HEK293 (cell line): Measurements from ENCODE around the gene CDYL2.
A peak's percentile ranks its signal among the peaks of the same experiment; 100 is the strongest.

Experiments used
- GLIS1 ChIP-seq: fragments of 450-650 bp; formaldehyde crosslinking; IDR thresholded peaks from 2 replicates; pipeline ENCODE4 v1.5.1; 2016; ENCODE audit warnings: missing biosample characterization, missing genetic modification characterization
- GLIS2 ChIP-seq: fragments of 450-650 bp; formaldehyde crosslinking; IDR thresholded peaks from 2 replicates; pipeline ENCODE4 v1.5.1; 2016; ENCODE audit warnings: missing biosample characterization, missing genetic modification characterization
- KLF8 ChIP-seq: fragments of 450-650 bp; formaldehyde crosslinking; IDR thresholded peaks from 2 replicates; pipeline ENCODE4 v1.5.1; 2016; ENCODE audit warnings: missing biosample characterization, missing genetic modification characterization
- SETDB1 ChIP-seq: IDR thresholded peaks from one replicate; pipeline ENCODE4 v1.6.1; 2017; ENCODE audit warnings: mild to moderate bottlenecking, low read length, moderate library complexity, mixed read lengths; ENCODE audit not compliant: insufficient read length
- SP3 ChIP-seq: fragments of 450-650 bp; formaldehyde crosslinking; IDR thresholded peaks from 2 replicates; pipeline ENCODE4 v1.5.1; 2016; ENCODE audit warnings: missing biosample characterization, missing genetic modification characterization
- ZFP37 ChIP-seq: fragments of 450-650 bp; formaldehyde crosslinking; IDR thresholded peaks from 2 replicates; pipeline ENCODE4 v1.5.1; 2016; ENCODE audit warnings: missing biosample characterization, missing genetic modification characterization
- ZFP41 ChIP-seq: fragments of 450-650 bp; formaldehyde crosslinking; IDR thresholded peaks from 2 replicates; pipeline ENCODE4 v1.5.1; 2016; ENCODE audit warnings: missing biosample characterization, missing genetic modification characterization, borderline replicate concordance
- ZNF121 ChIP-seq: fragments of 450-650 bp; formaldehyde crosslinking; IDR thresholded peaks from 2 replicates; pipeline ENCODE4 v1.5.1; 2016; ENCODE audit warnings: missing biosample characterization, missing genetic modification characterization
- ZNF155 ChIP-seq: fragments of 450-650 bp; formaldehyde crosslinking; IDR thresholded peaks from 2 replicates; pipeline ENCODE4 v1.5.1; 2016; ENCODE audit warnings: missing biosample characterization, missing genetic modification characterization
- ZNF16 ChIP-seq: fragments of 450-650 bp; formaldehyde crosslinking; IDR thresholded peaks from 2 replicates; pipeline ENCODE4 v1.5.1; 2016; ENCODE audit warnings: low read depth, missing biosample characterization, missing genetic modification characterization
- ZNF184 ChIP-seq: fragments of 450-650 bp; IDR thresholded peaks from 2 replicates; pipeline ENCODE4 v1.5.1; 2018; ENCODE audit warnings: missing biosample characterization, mild to moderate bottlenecking, missing genetic modification characterization
- ZNF24 ChIP-seq: fragments of 450-650 bp; formaldehyde crosslinking; IDR thresholded peaks from 2 replicates; pipeline ENCODE4 v1.5.1; 2016; ENCODE audit warnings: missing biosample characterization, missing genetic modification characterization
- ZNF302 ChIP-seq: fragments of 450-650 bp; formaldehyde crosslinking; IDR thresholded peaks from 2 replicates; pipeline ENCODE4 v1.5.1; 2016; ENCODE audit warnings: missing biosample characterization, missing genetic modification characterization, low read depth
- ZNF324 ChIP-seq: fragments of 450-650 bp; formaldehyde crosslinking; IDR thresholded peaks from 2 replicates; pipeline ENCODE4 v1.5.1; 2016; ENCODE audit warnings: missing biosample characterization, missing genetic modification characterization
- ZNF335 ChIP-seq: fragments of 450-650 bp; formaldehyde crosslinking; conservative IDR thresholded peaks from 2 replicates; pipeline ENCODE4 v1.5.1; 2016; ENCODE audit warnings: missing biosample characterization, missing genetic modification characterization
- ZNF341 ChIP-seq: fragments of 450-650 bp; formaldehyde crosslinking; IDR thresholded peaks from 2 replicates; pipeline ENCODE4; 2016; ENCODE audit warnings: low read depth, missing biosample characterization, missing genetic modification characterization
- ZNF560 ChIP-seq: fragments of 450-650 bp; formaldehyde crosslinking; IDR thresholded peaks from 2 replicates; pipeline ENCODE4 v1.5.1; 2017; ENCODE audit warnings: missing biosample characterization, missing genetic modification characterization, borderline replicate concordance
- ZNF600 ChIP-seq: fragments of 450-650 bp; formaldehyde crosslinking; IDR thresholded peaks from 2 replicates; pipeline ENCODE4 v1.5.1; 2016; ENCODE audit warnings: missing biosample characterization, missing genetic modification characterization
- ZNF692 ChIP-seq: fragments of 450-650 bp; formaldehyde crosslinking; IDR thresholded peaks from 2 replicates; pipeline ENCODE4 v1.5.1; 2016; ENCODE audit warnings: missing biosample characterization, missing genetic modification characterization
- ZNF768 ChIP-seq: fragments of 450-650 bp; formaldehyde crosslinking; IDR thresholded peaks from 2 replicates; pipeline ENCODE4 v1.5.1; 2018; ENCODE audit warnings: missing biosample characterization, mild to moderate bottlenecking, missing genetic modification characterization
- ZNF776 ChIP-seq: fragments of 450-650 bp; formaldehyde crosslinking; IDR thresholded peaks from 2 replicates; pipeline ENCODE4 v1.5.0; 2017; ENCODE audit warnings: missing biosample characterization, missing genetic modification characterization, borderline replicate concordance
- ZNF777 ChIP-seq: fragments of 450-650 bp; formaldehyde crosslinking; IDR thresholded peaks from 2 replicates; pipeline ENCODE4 v1.5.1; 2017; ENCODE audit warnings: missing biosample characterization, missing genetic modification characterization, borderline replicate concordance
- ZNF843 ChIP-seq: fragments of 450-650 bp; formaldehyde crosslinking; IDR thresholded peaks from 2 replicates; pipeline ENCODE4 v1.5.1; 2016; ENCODE audit warnings: missing biosample characterization, missing genetic modification characterization
- TF ChIP-seq, protein P1 (sequence below): fragments of 450-650 bp; formaldehyde crosslinking; IDR thresholded peaks from 2 replicates; pipeline ENCODE4 v1.5.1; 2016; ENCODE audit warnings: missing biosample characterization, missing genetic modification characterization
- TF ChIP-seq, protein P2 (sequence below): fragments of 450-650 bp; formaldehyde crosslinking; conservative IDR thresholded peaks from 2 replicates; pipeline ENCODE4 v1.5.1; 2016; ENCODE audit warnings: low read depth, missing biosample characterization, missing genetic modification characterization
- TF ChIP-seq, protein P3 (sequence below): fragments of 450-650 bp; formaldehyde crosslinking; IDR thresholded peaks from 2 replicates; pipeline ENCODE4 v1.5.1; 2017; ENCODE audit warnings: missing biosample characterization, mild to moderate bottlenecking, missing genetic modification characterization, moderate library complexity
- TF ChIP-seq, protein P4 (sequence below): fragments of 450-650 bp; formaldehyde crosslinking; IDR thresholded peaks from 2 replicates; pipeline ENCODE4 v1.5.1; 2016; ENCODE audit warnings: missing biosample characterization, missing genetic modification characterization
- TF ChIP-seq, protein P5 (sequence below): fragments of 450-650 bp; formaldehyde crosslinking; IDR thresholded peaks from 2 replicates; pipeline ENCODE4 v1.5.1; 2016; ENCODE audit warnings: missing biosample characterization, missing genetic modification characterization
- TF ChIP-seq, protein P6 (sequence below): fragments of 450-650 bp; formaldehyde crosslinking; IDR thresholded peaks from 2 replicates; pipeline ENCODE4 v1.5.1; 2016; ENCODE audit warnings: missing biosample characterization, missing genetic modification characterization

The CDYL2 gene

GRCh38 chr16:80569440-80570105 lies 234.8 kb downstream of the CDYL2 start (continued):
- TF ChIP-seq, protein P1, sequence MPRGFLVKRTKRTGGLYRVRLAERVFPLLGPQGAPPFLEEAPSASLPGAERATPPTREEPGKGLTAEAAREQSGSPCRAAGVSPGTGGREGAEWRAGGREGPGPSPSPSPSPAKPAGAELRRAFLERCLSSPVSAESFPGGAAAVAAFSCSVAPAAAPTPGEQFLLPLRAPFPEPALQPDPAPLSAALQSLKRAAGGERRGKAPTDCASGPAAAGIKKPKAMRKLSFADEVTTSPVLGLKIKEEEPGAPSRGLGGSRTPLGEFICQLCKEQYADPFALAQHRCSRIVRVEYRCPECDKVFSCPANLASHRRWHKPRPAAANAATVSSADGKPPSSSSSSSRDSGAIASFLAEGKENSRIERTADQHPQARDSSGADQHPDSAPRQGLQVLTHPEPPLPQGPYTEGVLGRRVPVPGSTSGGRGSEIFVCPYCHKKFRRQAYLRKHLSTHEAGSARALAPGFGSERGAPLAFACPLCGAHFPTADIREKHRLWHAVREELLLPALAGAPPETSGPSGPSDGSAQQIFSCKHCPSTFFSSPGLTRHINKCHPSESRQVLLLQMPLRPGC (tag by site-specific recombination), result no peak
- TF ChIP-seq ZNF324 (tag by site-specific recombination) (no peak), ZNF341 (tag by site-specific recombination) (peak; percentile 55), GLIS2 (tag by site-specific recombination) (no peak; the same call in 1 of the 2 replicates), ZNF184 (tag by site-specific recombination) (no peak), ZNF843 (tag by site-specific recombination) (0 out of 2 replicates have a peak, but pooled peaks have one; percentile 21), ZNF777 (tag by site-specific recombination) (no peak), ZNF560 (tag by site-specific recombination) (no peak), ZNF600 (tag by site-specific recombination) (peak; percentile 72), SETDB1 (no peak), ZNF768 (tag by site-specific recombination) (0 out of 2 replicates have a peak, but pooled peaks have one; percentile 26), ZNF121 (no peak), ZFP37 (tag by site-specific recombination) (no peak), KLF8 (tag by site-specific recombination) (peak; percentile 53), ZNF24 (tag by site-specific recombination) (no peak), GLIS1 (tag by site-specific recombination) (peak; percentile 59), SP3 (tag by site-specific recombination) (no peak), ZNF16 (tag by site-specific recombination) (no peak), ZNF692 (peak; percentile 88), ZNF776 (tag by site-specific recombination) (no peak), ZNF302 (tag by site-specific recombination) (no peak), ZFP41 (no peak), ZNF155 (tag by site-specific recombination) (no peak), ZNF335 (tag by site-specific recombination) (peak; percentile 82)
- TF ChIP-seq, protein P2, sequence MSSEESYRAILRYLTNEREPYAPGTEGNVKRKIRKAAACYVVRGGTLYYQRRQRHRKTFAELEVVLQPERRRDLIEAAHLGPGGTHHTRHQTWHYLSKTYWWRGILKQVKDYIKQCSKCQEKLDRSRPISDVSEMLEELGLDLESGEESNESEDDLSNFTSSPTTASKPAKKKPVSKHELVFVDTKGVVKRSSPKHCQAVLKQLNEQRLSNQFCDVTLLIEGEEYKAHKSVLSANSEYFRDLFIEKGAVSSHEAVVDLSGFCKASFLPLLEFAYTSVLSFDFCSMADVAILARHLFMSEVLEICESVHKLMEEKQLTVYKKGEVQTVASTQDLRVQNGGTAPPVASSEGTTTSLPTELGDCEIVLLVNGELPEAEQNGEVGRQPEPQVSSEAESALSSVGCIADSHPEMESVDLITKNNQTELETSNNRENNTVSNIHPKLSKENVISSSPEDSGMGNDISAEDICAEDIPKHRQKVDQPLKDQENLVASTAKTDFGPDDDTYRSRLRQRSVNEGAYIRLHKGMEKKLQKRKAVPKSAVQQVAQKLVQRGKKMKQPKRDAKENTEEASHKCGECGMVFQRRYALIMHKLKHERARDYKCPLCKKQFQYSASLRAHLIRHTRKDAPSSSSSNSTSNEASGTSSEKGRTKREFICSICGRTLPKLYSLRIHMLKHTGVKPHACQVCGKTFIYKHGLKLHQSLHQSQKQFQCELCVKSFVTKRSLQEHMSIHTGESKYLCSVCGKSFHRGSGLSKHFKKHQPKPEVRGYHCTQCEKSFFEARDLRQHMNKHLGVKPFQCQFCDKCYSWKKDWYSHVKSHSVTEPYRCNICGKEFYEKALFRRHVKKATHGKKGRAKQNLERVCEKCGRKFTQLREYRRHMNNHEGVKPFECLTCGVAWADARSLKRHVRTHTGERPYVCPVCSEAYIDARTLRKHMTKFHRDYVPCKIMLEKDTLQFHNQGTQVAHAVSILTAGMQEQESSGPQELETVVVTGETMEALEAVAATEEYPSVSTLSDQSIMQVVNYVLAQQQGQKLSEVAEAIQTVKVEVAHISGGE (tag by site-specific recombination), result 0 out of 2 replicates have a peak, but pooled peaks have one; percentile 17
- TF ChIP-seq, protein P3, sequence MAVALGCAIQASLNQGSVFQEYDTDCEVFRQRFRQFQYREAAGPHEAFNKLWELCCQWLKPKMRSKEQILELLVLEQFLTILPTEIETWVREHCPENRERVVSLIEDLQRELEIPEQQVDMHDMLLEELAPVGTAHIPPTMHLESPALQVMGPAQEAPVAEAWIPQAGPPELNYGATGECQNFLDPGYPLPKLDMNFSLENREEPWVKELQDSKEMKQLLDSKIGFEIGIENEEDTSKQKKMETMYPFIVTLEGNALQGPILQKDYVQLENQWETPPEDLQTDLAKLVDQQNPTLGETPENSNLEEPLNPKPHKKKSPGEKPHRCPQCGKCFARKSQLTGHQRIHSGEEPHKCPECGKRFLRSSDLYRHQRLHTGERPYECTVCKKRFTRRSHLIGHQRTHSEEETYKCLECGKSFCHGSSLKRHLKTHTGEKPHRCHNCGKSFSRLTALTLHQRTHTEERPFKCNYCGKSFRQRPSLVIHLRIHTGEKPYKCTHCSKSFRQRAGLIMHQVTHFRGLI (tag by site-specific recombination), result 0 out of 2 replicates have a peak, but pooled peaks have one; percentile 14
- TF ChIP-seq, protein P4, sequence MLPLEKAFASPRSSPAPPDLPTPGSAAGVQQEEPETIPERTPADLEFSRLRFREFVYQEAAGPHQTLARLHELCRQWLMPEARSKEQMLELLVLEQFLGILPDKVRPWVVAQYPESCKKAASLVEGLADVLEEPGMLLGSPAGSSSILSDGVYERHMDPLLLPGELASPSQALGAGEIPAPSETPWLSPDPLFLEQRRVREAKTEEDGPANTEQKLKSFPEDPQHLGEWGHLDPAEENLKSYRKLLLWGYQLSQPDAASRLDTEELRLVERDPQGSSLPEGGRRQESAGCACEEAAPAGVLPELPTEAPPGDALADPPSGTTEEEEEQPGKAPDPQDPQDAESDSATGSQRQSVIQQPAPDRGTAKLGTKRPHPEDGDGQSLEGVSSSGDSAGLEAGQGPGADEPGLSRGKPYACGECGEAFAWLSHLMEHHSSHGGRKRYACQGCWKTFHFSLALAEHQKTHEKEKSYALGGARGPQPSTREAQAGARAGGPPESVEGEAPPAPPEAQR (tag by site-specific recombination), result no peak
- TF ChIP-seq, protein P5, sequence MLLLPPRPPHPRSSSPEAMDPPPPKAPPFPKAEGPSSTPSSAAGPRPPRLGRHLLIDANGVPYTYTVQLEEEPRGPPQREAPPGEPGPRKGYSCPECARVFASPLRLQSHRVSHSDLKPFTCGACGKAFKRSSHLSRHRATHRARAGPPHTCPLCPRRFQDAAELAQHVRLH (tag by site-specific recombination), result no peak
- TF ChIP-seq, protein P6, sequence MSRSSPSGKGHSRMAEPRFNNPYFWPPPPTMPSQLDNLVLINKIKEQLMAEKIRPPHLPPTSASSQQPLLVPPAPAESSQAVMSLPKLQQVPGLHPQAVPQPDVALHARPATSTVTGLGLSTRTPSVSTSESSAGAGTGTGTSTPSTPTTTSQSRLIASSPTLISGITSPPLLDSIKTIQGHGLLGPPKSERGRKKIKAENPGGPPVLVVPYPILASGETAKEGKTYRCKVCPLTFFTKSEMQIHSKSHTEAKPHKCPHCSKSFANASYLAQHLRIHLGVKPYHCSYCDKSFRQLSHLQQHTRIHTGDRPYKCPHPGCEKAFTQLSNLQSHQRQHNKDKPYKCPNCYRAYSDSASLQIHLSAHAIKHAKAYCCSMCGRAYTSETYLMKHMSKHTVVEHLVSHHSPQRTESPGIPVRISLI (tag by site-specific recombination), result no peak
